Endothelial cell of umbilical vein (primary cell): Measurements from ENCODE around the gene PLEKHA8.

ENCODE experiments used
- EZH2 ChIP-seq: IDR thresholded peaks from 2 replicates; pipeline ENCODE4 v1.6.1; 2012; ENCODE audit warnings: borderline replicate concordance, low read depth, mild to moderate bottlenecking, moderate library complexity, low read length, inconsistent platforms; ENCODE audit not compliant: severe bottlenecking
- FOS ChIP-seq: IDR thresholded peaks from 2 replicates; pipeline ENCODE4 v1.6.1; 2011; ENCODE audit warnings: mild to moderate bottlenecking, low read length, moderate library complexity, borderline replicate concordance; ENCODE audit not compliant: insufficient read depth
- JUN ChIP-seq: IDR thresholded peaks from 2 replicates; pipeline ENCODE4 v1.6.1; 2011; ENCODE audit warnings: borderline replicate concordance, low read depth; ENCODE audit not compliant: insufficient read length, insufficient read depth
- POLR2A ChIP-seq: IDR thresholded peaks from 2 replicates; pipeline ENCODE4 v1.6.1; 2012; ENCODE audit warnings: low read depth, mild to moderate bottlenecking, control low read depth, low read length
- POLR2AphosphoS5 ChIP-seq: IDR thresholded peaks from 2 replicates; pipeline ENCODE4 v1.6.1; 2012; ENCODE audit warnings: low read depth, mild to moderate bottlenecking, control low read depth, low read length, moderate library complexity; ENCODE audit not compliant: insufficient read depth
- TF ChIP-seq, protein P1 (sequence below), 2 donors: IDR thresholded peaks; 1 replicate in 1 of 2; 2 replicates in 1 of 2; pipeline ENCODE4 v1.5.1; 2011; ENCODE audit warnings: low read length in 2 of 2, mild to moderate bottlenecking in 2 of 2, moderate library complexity in 2 of 2, control low read depth in 1 of 2, inconsistent platforms in 1 of 2, low read depth in 1 of 2; ENCODE audit not compliant: insufficient read depth in 1 of 2; ENCODE audit errors: extremely low read depth in 1 of 2
- TF ChIP-seq, protein P2 (sequence below): IDR thresholded peaks from 2 replicates; pipeline ENCODE4 v1.6.1; 2011; ENCODE audit not compliant: insufficient read depth, insufficient read length

DNA sequence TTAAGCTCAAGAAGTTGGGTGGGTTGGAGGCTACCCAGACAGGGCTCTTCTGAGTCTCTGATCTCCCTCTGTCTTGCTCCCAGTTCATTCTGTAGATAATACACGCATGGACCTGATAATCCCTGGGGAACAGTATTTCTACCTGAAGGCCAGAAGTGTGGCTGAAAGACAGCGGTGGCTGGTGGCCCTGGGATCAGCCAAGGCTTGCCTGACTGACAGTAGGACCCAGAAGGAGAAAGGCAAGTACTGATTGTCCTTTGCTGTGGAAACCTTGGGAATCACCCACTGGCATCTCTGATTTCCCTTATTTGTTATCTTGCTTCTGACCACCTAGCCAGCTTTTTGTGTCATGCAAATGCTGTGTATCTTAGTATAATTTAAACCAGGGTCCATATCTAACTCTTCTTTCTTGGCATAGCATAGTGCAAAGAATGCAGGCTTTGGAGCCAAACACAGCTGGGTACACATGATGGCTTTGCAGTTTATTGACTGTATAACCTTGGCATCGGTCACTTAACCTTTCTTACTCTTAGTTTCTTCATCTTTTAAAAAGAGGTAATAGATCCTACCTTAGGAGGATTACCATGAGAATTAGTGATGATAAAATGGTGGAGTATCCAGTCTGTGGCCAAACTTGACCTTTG, 18.0 kb downstream of the PLEKHA8 start:
- TF ChIP-seq POLR2AphosphoS5: no peak
- TF ChIP-seq, protein P1, sequence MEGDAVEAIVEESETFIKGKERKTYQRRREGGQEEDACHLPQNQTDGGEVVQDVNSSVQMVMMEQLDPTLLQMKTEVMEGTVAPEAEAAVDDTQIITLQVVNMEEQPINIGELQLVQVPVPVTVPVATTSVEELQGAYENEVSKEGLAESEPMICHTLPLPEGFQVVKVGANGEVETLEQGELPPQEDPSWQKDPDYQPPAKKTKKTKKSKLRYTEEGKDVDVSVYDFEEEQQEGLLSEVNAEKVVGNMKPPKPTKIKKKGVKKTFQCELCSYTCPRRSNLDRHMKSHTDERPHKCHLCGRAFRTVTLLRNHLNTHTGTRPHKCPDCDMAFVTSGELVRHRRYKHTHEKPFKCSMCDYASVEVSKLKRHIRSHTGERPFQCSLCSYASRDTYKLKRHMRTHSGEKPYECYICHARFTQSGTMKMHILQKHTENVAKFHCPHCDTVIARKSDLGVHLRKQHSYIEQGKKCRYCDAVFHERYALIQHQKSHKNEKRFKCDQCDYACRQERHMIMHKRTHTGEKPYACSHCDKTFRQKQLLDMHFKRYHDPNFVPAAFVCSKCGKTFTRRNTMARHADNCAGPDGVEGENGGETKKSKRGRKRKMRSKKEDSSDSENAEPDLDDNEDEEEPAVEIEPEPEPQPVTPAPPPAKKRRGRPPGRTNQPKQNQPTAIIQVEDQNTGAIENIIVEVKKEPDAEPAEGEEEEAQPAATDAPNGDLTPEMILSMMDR (IDR thresholded peaks at IDR 0.05; ENCODE audit: extremely low read depth in 1 of 2, insufficient read depth in 1 of 2, low read depth in 1 of 2, low read length in 2 of 2): no peak
- TF ChIP-seq POLR2A: no peak
- no peak for TF ChIP-seq EZH2
- TF ChIP-seq, protein P2, sequence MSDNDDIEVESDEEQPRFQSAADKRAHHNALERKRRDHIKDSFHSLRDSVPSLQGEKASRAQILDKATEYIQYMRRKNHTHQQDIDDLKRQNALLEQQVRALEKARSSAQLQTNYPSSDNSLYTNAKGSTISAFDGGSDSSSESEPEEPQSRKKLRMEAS: no peak
- no peak for TF ChIP-seq FOS
- TF ChIP-seq JUN: no peak
